Germinal center (tissue), 1 donor: Measurements from ENCODE around the gene ZNF500.

ENCODE experiments used
- DNase-seq: peaks from one replicate; pipeline ENCODE4 v3.0.0; 2012; ENCODE audit warnings: mixed read lengths, low spot score

The ZNF500 gene

GRCh38 chr16:4766875-4767628 is at the start of gene ZNF500:
ZNF500 (minus strand) TSS chr16:4767162; CDS start chr16:4765978, 1,184 bp downstream.
- peak; percentile 95 for DNase-seq

DNA sequence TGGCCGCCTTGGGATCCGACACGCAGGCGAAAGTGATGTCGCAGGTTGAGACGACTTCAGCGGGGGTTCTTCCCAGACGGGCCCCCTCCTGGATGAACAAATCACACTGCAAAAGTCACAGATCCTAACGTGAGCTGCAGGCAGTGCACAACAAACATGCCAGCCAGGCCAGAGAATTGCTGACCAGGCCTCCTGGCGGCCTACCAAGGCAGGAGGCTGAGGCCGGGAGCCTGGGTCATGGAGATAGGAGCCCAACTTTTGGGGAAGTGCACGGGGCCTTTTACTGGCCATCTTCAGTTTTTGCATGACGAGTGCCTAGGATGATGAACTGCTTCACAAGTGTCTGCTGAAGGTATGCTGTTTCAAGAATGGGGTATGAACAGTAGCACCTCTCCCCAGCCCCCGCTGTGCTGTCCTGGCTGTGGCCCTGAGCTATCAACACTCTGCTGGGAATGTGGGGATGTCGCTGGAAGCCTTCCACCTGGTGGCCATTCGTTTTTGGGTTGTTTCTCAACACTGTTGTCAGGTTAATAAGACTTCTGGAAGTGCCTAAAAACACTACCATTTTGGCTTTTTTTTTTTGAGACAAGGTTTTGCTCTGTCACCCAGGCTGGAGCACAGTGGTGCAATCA is 47.7 kb upstream of the ZNF500 start:
- no peak for DNase-seq

DNA sequence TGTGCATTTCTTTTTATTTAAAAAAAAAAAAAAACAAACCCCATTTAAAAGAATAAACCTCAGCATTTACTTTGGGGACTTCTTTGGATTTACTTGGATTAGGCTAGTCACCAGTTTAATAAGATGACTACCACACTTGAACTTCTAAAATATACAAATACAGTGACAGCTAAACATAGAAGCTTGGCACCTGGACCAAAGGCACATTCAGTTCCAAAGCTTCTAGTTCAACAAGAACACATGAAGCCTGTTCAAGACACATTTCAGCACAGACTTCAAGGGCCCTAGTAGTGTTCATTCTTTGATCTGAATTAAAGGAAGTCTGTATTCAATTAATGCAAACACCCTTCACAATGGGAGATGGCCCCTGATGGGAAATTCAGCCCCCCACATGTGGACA is 47.1 kb upstream of the ZNF500 start:
- DNase-seq = no peak

- no peak for DNase-seq
Measured at GRCh38 chr16:4813251-4814003, 46.5 kb upstream of the ZNF500 start.

- DNase-seq = no peak
Measured at GRCh38 chr16:4811773-4812172, 44.8 kb upstream of the ZNF500 start.

GRCh38 chr16:4811242-4811641 is 44.3 kb upstream of the ZNF500 start:
- DNase-seq = no peak

- DNase-seq = no peak
Measured at GRCh38 chr16:4806280-4806679, 39.3 kb upstream of the ZNF500 start.

GRCh38 chr16:4805231-4805630 is 38.3 kb upstream of the ZNF500 start:
- DNase-seq = no peak

- DNase-seq = no peak
Measured at GRCh38 chr16:4803898-4804762, 37.2 kb upstream of the ZNF500 start.

- DNase-seq = no peak
Measured at GRCh38 chr16:4803401-4803844, 36.5 kb upstream of the ZNF500 start.

GRCh38 chr16:4802659-4803287 is 35.8 kb upstream of the ZNF500 start:
- DNase-seq = peak; percentile 99

GRCh38 chr16:4801962-4802658 is 35.1 kb upstream of the ZNF500 start, which contains the start of gene ROGDI:
ROGDI (minus strand) TSS chr16:4802633; CDS start chr16:4802571, 62 bp downstream.
- DNase-seq = peak; percentile 91

DNA sequence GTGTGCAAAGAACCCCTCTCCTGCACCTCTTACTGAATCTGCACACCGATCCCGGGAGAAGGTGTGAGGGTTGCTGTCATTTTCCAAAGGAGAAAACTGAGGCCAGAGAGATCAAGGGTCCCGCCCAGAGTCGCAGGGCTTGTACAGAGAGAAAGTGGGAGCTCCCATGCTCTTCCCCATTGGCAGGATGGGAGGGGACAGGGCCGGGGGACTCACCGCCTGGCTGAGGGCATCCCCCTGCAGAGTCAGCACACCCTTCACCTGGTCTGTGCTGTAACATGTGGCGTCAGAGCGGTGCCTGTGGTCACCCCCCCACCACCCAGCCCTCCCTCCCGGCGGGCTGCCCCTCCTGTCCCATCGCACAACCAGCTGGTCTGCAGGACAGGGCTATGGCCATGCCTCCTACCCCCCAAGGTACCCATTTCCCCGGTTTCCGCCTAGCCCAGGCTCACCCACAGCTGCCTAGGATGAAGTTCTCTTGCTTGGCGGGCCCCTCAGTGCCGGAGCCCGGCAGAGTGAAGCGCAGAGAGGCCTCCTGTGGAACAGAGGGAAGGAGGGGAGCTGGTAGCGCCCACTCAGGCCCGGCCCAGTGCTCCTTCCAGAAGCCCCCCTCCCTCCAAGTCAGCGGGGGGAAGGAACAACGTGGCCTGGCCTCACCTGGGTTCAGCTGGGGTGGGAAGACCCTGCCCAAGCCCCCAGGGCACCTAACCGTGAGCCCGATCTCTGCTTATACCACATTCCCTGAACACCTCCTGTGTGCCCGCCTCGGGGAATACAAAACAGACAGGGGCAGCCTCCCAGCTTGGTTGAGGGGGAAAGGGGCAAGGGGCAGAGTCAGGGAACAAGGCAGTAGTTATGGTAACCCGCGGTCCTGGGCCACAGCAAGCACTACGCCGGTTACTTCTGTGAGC is 34.3 kb upstream of the ZNF500 start:
- DNase-seq = no peak

DNA sequence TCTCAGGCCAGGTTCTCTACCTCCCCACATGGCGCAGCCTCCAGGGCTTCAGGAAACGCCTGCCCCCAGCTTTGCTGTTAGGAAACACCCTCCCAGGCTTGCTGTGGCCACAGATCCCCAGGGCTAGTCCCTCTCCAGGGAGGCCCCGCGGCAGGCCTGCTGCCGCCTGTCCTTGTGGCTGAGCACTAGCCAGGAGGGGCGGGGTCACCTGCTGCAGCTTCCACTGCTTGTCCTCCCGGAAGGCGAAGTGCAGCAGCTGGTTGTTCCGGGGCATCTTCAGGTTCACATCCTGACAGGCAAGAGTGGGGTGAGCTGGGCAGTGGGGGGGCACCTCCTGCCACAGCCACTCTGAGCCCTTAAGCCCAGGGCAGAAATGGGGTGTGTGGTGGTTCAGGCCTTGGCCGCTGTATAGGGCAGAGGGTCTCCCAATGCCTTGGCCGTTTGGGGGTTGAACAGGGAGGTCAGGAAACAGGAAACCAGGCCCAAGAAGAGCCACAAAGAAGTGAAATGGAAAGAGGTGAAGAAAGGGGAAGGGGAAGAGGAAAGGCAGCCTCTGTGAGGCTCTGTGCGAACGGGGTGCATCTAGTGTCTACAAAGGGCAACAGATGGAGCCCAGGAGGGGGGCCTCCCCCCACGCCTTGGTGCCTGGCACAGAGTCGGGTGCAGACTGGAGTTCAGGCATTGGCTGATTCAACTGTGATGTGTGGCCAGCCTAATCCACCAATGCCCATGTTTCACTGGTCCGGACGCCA is 33.5 kb upstream of the ZNF500 start:
- DNase-seq = no peak

- DNase-seq = no peak
Measured at GRCh38 chr16:4799171-4799855, 32.4 kb upstream of the ZNF500 start.

DNA sequence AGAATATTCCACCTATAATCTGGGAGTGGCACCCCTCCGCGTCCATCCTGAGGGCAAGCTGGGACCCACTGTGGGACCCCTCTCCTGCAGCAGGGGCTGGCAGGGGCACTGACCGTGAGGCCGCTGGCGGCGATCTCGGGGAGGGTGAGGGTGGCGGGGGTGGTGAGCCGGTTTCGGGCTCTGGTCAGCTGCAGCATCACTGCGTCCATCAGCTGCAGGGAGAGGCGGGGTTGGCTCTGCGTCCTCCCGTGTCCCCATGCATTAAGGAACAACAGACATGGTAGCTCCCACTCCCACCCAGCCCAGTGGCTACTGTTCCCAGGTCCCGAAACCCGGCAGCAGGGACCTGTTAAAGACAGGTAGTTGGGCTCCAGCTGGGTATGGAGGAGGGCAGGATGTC is 31.5 kb upstream of the ZNF500 start:
- no peak for DNase-seq

DNA sequence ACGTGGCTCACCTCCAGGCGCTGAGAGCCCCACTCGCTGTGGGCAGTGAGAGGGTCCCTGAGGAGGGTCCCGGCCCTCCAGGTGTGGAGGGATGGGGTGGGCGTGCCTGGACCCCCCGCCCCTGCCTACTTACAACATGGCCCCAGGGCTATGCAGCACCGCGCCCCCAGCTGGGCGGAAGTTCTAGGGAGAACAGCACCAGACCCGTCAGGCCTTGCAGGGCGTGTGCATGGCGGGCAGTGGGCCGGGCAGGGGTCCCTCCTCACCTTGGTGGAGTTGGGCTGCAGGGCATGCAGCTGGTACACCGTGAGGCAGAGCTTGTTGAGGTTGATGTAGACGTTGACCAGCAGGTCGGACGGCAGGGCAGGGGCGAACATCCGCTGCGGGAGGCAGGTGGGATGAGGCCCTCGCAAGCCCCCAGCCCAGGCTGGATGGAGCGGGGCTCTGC is 30.9 kb upstream of the ZNF500 start:
- no peak for DNase-seq
